COLO668 (cell line): Measurements from ENCODE around the gene UBE2A.

Source experiments
- DNase-seq: peaks from one replicate; lab custom pipeline; 2025; ENCODE audit not compliant: unreplicated experiment; lab: John Stamatoyannopoulos, UW

Gene UBE2A

DNA sequence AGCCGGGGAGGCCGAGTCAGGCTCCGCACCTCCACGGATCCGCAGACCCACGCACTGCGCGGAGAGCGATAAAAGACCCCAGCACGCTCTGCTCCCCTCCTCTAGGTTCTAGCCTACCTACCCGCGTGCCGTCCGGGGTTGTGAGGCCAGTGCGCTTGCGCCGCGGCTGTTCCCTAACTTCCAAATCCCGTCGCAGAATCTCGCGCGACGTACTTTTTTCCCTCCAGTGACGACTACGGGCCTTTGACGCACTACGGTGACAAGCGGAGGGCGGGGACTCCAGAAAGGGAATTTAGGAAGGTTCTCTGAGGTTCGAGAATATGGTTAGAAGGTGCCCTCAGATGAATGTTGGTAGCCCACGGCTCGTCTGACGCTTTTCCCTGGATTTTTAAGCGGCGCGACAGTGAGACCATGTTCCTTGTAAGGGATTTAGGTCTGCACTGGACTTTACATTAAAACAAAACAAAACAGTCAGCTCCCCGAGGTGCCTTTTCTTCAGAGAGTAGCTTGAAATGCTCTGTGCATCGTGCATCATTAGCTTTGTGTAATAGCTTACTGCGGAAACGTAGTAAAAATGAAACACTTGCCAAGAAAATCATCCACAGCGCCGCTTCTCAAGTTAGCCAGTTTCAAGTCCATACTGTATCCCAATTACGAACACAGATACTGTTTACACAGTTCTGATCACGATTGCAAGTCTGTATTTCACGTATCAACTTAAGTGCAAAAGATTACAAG is 32.1 kb downstream of the UBE2A start, which contains the start of gene NKRF:
Gene NKRF (minus strand): TSS at position 145 of the 738 bp plus-strand sequence.
- DNase-seq: peak; percentile 92

DNA sequence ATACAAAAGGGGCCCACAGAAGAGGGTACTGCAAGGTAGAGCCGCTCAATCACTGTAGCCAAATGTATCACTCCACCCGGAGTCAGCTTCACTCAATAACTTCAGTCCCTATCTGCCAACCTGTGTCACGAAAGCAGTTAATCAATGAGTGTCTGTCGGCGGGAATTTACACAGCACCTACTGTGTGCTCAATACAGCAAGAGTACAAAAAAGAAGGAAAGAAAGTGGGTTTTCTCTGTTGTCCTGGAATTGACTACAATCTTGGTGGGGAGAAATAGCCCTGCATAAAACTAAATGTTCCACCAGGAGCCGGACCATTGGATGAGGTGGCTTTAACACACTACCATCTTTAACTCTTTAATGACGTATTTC is 32.6 kb downstream of the UBE2A start:
- no peak for DNase-seq

DNA sequence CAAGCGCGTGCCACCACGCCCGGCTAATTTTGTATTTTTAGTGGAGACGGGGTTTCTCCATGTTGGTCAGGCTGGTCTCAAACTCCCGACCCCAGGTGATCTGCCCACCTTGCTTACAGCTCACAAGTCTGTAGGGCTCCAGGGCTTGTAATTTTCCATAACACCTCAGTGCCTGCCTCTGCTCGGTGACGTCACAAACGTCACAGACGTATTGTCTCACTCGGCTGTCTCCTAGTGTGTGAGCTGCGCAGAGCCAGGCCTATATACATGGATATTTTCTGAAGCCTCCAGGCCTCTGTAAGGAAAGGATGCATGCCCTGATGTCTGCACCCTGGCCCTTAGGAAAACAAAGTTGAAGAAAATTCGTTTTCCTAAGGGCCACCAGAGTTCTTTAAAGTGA is 40.4 kb downstream of the UBE2A start:
- no peak for DNase-seq

DNA sequence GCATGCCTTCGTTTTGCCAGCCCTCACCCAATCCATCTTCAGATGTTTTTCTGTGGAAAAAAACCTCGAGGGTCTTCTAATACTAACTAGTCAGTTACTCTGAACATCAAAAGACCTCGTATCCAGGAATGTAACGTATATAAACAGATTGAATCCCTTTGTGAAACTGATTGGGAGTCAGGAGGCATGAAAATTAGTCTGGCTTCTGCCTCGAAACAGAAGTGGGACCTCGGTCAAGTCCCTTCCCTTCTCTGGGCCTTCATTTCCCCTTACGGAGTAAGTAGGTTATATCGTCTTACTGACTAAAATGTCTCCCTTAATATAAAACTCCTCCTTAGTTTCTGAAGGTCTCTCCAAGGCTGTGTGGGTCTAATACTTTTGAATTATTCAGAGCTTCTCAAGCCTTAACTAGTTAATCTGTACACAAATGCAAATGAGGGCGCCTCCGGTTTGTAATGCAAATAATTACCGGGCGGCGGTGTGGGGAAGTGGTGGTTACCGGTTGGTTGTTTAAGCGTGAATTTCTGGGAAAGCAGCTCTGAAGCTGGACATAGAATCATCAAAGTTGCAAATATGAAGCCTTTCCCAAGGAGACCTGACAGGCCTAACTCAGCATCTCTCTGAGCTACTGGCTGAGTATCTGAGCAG is 43.3 kb downstream of the UBE2A start:
- no peak for DNase-seq

DNA sequence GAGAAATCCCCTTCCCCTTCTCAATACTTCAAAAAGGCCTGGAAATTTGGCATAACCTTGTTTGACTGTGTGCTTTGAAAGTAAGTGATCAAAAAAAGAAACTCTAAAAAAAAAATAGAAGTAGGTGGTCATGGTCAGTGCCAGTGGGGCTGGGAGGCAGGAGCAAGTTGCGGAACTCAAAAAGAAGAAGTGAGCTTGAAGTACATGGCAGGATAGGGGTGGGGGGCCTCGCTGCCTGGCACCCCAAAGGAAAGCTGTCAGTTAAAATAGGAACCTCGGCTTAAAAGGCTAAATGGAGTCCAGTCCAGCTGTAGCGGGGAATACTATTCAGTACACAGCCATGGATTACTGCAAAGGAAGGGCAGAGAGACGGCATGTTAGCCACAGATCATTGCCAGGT is 44.1 kb downstream of the UBE2A start:
- DNase-seq: no peak

DNA sequence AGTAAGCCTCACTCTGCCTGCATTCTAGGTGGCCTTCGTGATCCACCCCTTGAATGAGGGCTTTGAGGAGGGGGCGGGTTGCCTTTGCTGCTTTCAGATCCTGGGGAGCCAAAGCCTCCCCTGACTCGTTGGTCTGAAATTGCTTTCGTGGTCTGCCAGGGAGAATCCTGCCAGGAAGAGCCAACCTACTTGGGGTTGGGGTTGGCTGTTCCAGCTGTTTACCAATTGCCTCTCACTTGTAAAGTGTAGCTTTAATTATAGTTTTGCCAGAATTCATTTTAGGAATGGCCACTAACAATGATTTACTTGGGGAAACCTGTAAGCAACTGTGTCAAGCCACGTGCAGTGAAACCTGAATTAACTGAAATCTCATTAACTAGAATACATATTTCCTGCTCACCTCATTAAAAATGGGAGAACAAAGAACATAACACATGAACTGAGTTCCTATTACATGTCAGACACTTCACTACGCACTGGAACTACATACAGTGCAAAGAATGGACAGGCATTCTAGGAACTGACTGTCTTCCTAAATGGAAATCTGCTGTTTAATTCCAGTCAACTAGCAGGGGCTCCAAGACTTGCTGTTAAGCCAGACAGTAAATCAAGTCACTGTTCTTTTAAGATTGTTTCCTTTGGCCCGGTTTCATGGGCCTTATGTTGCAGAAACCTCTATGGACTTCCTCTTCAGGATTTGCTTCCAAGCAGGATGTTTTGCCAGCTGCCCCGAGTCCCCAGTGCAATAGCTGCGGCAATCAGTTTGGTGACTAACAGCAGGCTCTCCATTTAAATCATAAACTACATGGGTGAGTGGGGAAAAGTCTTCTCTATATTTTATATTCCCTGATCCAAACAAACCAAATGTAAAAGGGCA is 48.2 kb downstream of the UBE2A start:
- DNase-seq: no peak

DNA sequence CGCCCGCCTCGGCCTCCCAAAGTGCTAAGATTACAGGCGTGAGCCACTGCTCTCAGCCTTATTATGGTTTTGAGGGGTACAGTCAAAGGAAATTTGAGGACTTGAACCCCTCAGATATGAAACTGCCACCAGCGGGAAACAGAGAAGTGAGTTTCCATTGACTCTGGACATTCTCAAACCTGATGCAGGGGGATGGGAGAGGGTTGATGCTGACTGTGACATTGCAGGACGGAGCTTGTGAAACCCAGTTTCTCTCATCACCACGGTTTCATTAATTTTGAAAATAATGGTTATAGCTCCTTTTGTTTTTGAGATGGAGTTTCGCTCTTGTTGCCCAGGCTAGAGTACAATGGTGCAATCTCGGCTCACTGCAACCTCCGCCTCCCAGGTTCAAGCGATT is 50.1 kb downstream of the UBE2A start:
- no peak for DNase-seq

DNA sequence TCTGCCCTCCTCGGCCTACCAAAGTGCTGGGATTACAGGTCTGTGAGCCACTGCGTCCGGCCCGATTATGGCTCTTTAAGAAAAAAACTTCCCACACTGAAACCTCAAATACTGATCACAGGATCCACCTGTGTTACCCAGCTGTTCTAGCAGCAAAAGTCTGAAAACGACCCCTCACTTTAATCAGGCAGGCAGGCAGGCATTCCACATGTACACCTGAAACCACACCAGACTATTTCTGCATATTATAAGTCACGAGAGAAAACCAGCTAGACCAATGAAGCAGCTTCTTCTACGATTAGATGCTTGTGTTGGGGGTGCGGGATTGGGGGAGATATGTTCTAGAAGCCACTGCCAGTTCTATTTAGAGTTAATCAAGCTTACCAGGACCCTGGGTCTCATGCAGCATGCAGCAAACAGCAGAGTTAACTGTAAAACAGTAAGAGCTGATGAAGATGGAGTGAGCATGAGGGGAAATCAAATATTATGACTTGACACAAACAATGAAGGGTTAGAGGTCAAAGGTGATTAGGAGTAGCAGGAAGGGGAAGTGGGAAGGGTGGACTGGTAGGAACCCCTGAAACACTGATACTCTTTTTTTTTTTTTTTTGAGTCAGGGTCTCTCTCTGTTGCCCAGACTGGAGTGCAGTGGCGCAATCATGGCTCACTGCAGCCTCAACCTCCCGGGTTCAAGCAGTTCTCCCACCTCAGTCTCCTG is 50.7 kb downstream of the UBE2A start:
- no peak for DNase-seq

DNA sequence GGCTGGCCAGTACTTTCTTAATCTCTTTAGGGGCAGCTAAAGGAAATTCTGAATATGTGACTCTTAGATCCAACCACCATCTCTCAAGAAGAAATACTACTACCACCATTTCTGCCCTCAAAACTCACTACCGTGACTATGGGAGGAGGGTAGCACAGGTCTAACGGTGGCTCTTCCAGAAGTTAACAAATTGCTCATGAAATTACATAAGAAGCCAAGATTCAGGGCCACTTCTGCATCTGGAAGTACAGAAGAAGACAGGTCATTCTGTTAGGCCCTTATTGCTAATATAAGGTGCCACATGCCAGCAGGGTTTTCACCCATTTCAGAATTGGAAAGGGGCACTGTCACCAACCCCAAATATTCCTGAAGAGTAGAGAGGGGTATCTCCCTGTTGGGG is 51.5 kb downstream of the UBE2A start:
- DNase-seq: no peak
